ENCODE measurements around the gene KRT38.
"Not testable (repeated sequence)": the region's sequence is repeated elsewhere in the genome, so short reads cannot be mapped to it uniquely, and the experiment has no call there.

Gene KRT38

DNA sequence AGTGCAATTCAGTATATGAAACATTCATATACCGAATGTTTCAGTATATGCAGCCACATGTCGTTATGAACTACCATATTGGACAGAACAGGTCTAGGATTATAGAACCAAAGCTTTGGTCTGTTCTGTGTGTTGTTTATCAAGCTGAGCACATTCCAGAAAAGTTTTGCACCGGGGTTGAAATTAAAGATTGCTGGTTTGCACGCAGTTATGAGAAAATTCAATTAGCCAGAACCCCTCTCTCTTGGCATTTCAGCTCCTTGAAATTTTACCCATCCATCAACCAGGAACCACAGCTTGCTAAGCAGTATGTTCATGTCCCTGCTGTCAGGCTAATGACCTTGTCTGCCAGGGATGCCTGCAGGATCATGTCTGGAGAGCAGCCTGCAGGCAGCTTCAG lies 16.9 kb upstream of the KRT38 start:
- DNase-seq, result no peak

DNA sequence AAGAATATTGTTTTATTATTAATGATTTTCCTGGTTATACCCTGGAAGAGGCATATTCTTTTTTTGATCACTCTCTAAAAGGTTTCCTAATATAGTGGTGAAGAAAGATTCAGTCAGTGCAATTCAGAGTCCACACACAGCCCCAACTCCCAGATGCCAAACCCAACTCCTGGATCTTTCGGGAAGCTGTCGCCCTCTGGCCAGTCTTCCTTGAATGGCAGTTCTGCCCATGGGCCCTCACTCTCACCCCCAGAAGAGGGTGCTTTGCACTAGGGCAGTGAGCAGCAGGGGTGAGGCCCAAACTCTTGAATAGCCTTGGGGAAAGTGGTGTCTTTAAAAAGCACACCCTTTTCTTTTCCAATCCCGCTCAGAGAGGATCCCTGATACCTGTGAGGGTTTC lies 15.4 kb upstream of the KRT38 start:
- no peak for DNase-seq

DNA sequence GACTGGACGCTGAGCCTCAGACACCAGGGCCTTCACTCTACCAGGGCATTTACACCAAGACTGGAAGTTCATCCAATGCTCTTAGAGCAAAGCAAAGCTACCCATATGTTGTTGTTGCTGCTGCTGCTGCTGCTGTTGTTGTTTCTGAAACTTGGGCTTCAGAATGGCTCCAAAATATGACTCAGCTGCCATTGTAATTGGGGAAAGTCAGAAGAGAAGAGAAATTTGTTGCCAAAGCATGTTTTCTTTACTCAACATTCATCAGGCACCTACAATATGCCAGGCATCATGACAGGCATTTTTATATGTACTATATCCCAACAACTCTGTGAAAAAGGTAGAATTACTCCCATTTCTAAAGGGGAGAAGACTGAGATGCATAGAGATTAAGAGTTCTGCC lies 14.5 kb upstream of the KRT38 start:
- no peak for DNase-seq

DNA sequence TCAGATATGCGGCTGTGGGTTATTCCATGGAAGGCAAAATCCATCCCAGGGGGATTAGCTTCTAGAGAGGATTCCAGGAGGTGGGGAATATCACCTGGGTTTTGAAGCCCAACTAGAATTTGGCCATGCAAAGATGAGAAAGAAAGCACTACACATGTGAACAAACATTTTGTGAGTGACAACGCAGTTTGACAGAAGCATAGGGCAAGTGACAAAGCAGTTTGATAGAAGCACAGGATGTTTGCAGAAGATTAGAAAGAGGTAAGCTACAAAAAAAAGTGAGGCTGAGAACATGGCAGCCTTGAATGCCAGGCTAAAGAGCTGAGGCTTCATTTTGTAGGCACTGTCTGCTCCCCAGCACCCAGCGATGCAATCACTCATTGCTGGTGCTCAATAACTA lies 12.3 kb upstream of the KRT38 start:
- no peak for DNase-seq

DNA sequence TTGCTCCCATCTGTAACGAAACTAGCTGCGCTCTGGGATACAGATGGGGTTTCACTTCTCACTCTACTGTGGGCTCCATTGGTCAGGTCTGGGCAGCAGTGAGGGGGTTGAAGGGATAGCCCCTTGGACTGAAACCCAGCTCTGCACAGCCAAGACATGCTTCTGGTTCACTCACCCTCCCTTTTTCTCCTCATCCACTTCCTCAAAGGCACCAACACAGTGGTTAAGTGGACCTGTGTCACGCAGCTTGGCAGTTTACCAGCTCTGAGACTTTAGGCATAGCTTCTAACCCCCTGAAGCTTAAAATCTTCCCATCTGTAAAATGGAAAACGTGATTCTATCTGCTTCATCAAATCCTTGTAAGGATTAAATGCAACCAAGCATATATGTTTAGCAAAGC lies 11.5 kb upstream of the KRT38 start:
- DNase-seq, result no peak

DNA sequence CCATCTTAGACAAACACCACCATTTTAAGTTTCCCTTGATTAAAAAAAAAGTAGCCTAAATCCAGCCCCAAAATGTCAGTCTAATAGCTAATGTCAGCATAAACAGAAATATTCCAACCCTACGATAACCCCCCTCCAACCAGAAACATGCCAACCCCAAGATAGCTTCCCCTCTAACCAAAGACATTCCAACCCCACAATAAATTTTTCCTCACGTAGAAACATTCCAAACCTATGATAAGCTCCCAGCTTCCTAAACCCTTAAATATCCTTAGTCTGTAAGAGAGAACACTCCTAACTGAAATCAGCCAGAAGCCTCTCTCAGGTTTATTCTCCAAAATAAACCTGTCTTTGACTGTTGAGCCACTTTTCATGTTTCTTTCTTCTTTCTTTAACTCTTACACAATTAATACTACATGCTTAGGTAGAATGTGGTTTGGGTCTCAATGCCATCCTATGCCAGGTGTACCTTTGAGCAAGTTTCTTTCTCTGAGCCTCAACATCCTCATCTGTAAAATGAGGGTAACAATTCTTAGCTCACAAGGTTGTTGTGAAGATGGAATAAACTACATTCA lies 10.5 kb upstream of the KRT38 start:
- DNase-seq, result no peak

DNA sequence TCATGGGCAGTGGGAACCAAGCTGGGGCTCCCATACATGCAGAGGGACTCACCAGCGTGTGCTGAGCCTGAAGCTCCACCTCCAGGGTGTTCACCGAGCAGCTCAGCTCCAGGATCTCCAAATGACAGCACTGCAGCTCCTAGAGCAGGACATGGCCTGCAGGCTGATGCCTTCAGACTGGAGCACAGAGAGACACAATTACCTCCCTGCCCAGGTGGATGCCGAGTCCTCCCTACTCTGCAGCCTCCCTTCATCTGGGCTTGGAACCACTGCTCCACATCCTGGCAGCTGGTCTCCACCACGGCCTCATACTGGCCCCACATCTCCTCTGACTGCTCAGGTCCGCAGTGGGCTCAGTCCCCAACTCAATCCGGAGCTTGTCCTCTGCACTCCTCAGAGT lies 8.2 kb upstream of the KRT38 start:
- DNase-seq, result no peak

DNA sequence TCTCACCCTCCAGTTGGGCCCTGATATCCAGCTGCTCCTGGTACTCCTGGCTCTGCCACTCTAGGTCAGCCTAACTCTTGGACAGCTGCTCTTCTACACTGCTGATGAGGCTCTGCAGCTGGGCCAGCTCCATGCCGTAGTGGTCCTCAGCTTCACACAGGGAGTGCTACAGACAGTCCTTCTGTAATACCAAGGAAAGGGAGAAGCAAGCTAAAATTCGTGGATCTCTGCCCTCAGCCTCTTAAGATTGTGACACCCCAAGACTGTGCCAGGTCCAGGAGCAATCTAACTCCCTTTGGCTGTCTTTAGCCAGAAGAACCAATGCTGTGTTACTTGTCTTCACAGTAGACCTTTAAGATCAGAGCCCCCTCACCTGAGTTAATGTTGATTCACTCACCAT lies 7.7 kb upstream of the KRT38 start:
- DNase-seq, result no peak

DNA sequence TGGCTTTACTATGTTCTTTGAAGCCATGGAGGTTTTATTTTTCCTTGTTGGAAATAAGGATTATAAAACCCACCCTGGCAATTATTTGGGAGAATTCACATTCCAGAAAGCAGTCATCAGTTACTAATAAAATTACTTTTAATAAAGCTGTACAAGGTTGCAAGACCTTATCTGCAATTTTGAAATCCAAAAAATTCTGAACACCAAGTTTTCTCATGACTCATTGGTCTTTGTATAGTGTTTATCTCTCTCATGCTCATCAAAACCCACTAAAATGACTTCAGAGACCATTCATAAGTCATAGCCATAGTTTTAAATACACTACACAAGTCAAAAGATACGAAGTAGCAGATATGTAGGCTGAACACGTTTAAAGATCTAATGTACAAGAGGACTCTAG lies 6.0 kb upstream of the KRT38 start:
- no peak for DNase-seq

DNA sequence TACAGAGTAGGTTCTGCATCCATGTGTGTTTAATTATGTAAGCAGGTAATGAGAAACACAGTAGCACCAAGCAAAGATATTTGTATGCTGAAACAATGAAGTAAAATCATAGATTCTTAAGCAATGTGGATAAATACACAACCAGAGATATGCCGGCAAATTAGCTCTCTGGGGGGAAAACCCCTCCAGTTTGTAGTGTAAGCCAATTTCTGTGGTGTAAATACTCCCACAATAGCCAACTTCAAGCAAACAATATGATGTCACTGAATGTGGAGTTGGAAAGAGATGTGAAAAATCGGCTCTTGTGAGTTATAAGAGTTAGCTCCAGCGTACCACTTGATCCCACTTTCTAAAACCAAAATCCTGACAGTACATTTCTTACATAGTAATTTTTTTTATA lies 3.9 kb upstream of the KRT38 start:
- DNase-seq, result no peak

DNA sequence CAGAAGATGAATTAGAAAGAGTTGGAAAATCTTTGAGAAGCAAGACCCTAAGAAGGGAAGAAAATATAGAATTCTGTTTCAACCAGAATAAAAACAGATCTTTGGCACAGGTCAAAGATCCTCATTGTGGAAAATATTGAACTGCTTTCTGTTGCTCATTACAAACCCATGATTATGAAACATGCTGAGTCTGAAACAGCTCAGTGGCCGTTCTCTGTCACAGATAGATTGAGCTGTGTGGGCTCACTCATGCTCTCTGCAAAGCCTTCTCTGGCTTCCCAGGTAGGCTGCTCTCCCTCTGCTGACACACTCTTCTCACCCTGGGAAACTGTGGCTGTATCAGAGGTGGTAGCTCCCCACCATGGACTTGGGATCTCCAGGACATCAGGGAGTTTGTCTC lies 3.4 kb upstream of the KRT38 start:
- no peak for DNase-seq

DNA sequence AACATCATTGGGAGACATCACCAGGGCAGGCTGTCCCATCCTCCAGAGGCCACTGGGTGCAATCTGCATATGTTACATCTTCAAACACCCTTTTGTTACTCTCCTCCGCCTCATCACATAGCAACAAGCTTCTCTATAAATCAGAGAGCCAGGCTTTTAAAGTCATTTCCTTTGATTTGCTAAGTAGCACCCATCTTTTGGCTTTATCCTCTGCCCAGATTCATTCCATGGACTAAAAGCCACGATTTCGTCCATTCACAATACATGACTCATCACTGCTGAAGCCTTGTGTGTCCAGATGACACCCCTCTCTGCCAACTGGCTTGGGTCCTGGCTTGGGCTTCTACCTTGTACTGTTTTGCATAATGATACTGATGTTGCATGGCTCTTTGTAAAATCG lies 2.0 kb upstream of the KRT38 start:
- no peak for DNase-seq

DNA sequence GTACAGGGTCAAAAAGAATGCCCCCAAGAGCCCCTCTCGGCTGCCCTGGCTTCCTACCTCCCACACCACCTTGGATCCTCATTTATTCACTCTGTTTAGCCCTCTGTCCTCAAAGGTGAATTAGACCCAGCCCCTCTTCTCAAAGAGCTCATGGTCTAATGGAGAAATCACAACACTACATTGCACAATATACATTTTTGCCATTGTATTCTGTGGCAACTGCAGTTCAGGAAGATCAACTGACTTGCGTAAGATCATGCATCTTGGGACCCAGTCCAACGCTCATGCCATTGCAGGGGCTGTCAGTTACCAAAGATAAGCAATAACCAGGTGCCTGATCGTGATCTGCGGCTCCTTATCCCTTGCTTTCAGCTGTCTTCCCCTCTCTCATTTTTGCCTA lies 1.4 kb downstream of the KRT38 start:
- DNase-seq, result no peak

DNA sequence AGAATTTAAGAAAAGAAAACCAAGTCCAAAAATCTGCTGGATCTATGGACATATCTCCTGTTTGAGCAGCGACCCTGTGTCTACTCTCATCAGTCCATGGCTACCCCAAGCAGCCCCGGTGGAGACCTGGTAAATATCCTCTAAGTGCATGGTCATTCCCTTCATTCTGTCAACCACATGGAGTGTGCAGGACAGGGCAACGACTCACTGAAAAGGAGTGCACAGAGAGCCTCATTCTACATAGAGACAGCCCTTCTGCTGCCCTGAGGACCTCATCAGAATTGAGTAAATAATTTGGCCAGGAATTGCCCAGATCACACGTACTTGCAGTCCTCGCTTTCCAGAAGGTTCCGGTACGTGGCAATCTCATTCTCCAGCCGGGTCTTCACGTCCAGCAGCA lies 3.0 kb downstream of the KRT38 start:
- no peak for DNase-seq

DNA sequence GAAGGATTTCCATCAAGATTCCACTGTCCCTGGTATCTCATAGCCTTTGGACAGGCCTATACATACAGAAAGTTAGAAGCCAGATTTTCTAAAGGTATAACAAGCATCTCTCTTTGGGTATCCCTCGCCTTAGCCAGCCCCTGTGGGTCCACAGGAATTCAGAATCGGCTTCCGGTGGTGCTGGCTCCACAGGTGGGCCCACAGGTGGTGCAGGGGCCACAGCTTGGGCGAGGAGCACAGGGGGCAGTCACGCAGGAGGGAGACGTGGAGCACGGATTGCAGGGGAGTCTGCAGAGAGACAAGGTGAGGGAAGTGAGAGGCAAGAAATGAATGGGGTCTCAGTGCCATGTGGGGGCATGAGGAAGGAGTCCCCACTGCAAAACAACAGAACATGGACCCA lies 3.5 kb downstream of the KRT38 start:
- DNase-seq, result no peak

DNA sequence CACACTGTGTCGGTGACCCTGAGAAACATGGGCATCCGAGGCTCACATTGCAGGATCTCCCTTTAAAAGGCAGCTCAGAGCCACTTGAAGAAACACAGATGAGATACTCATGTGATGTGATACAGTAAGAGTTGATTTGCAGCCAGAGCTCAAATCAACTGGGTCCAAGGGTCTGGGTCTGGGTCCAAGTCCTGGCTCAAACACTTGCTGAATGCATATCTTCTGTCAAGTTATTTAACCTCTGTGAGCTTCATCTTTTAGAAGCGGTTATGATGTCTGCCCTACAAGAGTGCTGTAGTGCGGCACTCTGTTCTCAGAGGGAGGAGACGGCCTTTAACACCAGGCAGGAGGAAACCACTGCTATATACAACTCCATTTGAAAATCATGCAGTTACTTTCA lies 6.4 kb downstream of the KRT38 start:
- DNase-seq, result no peak

DNA sequence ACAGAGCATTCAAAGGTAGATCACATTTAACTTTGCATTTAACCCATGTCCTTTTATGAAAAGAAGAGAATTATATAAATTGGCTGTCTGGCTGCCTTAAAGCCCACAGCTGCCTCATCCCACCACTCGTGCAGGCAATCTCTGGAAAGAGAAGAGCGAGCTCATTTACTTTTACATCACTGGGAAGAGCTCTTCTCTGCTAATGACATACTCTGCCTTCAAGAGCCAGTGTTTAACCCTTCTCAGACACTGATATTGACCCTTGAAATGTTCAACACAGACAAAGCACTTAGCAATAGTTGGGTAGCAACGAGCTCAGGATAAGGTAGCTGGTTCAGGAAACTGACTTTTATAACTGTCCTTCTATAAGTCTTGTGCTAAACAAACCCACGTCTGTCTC lies 6.8 kb downstream of the KRT38 start:
- no peak for DNase-seq

DNA sequence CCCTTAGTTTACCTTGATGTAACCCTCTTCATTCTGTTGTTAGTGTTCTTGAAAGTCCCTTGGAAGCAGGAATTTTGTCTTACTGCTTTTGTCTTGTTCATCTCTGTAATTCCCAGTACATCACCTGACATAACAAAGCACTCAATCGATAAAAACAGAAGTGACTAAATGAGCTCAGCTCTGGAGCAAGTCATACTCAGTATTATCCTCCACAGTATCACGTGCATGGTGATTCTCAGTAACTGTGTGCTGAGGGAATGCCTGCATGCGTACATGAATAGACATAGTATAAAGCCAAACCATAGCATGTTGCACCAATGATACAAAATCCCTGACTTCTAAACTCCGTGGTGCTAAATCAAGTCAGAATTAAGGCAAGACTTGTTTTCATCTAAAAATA lies 7.2 kb downstream of the KRT38 start:
- DNase-seq, result no peak

DNA sequence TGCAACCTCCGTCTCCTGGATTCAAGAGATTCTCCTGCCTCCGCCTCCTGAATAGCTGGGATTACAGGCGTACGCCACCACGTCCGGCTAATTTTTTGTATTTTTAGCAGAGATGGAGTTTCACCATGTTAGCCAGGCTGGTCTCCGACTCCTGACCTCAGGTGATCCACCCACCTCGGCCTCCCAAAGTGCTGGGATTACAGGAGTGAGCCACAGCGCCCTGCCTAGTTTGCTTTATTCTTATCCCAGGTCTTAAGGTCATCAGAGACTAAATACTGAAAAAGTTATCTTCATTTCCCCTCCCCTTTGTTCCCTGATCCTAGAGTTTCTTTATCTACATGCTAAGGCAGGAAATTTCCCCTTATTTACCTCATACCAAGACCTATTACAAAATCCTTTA lies 10.4 kb downstream of the KRT38 start:
- not testable (repeated sequence) for DNase-seq

DNA sequence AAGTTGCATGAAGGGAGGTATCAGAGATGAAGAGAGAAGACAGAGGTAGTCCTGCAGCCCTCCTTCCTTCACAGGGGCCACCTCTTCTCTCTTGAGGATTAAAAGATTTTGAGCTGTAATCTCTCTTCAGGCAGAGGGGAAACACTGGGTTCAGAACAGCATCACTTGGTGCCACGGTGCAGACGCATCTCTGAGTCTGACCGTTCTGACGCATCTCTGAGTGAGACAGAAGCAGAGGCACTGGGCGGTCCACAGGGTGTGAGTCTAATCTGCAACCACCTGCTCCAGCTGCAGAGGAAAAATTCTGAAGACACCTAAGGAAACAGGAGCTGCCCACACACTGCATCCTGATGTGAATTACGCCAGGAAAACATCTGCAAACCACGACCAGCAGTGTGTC lies 11.1 kb downstream of the KRT38 start:
- no peak for DNase-seq

DNA sequence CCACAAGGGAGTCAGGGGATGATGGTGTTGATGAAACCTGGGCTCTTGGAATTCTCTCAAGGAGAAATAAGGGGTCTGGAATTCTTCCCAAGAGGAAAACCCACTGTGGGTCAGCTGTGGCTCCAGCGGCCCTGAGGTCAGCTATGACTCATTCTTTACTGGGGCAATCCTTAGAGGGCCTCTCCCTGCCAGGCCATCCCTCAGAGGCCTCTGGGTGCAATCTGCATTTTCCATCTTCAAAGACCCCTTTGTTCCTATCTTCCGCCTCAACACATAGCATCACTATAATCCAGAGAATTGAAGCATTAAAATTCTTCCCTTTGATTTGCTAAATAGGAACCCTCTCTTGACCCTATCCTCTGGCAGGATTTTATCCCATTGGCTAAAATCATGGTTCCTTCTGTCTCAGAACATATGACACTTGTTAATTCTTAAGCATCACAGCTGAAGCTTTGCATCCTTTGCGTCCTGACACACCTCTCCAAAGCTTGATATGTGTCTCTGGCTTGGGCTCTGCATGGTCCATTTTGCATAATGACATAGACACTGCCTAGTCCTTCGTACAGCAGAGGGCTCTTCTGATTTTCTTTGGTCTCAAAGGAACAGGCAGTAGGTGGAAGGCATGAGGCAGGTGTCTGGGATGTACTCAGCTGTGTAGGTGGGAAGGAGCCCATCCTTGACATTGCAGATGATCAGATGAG lies 12.0 kb downstream of the KRT38 start:
- DNase-seq, result no peak

DNA sequence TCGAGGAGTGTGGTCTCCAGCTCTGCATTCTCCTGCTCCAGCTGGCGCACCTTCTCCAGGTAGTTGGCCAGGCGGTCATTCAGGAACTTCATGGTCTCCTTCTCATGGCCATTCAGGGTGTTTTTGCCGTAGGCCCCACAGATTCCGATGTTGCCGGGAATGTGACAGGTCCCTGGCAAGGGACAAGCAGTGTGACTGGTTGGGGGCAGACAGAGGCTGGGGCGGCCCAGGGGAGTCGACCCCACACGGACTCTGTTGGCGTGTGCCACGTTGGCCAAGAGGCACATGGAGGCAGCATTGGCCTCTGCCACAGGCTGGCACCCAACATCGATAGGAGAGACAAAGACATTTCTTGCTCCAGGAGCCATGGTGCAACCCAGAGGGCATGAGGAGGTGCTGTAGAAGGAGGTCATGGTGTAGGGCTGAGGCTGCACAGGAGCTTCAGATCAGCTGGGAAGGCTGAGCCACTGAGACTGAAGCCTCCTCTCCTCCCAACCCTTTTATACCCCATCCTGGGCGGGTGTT lies 16.6 kb downstream of the KRT38 start, which contains the start of gene KRT37:
Gene KRT37 (minus strand): TSS at position 475 of the 525 bp plus-strand sequence. CDS start 62 bp downstream, at position 413.
- no peak for DNase-seq

DNA sequence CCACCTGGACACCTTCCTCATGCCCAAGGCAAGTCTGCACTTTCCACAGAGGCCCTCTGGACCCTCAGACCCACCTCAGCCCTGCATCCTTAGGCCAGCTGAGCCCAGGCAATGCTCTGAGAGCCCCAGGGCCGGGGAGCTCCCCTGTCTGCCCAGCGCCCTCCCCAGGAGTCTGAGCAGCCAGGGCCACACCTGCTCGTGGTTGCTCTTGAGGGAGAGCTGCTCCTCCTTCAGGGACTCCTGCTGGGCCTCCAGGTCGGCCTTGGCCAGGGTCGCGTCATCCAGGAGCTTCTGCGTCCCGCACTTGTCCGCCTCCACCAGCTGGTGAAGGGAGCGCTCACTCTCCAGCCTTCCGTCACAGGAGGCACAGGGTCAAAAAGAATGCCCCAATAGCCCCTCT lies 18.2 kb downstream of the KRT38 start:
- DNase-seq, result not testable (repeated sequence)

DNA sequence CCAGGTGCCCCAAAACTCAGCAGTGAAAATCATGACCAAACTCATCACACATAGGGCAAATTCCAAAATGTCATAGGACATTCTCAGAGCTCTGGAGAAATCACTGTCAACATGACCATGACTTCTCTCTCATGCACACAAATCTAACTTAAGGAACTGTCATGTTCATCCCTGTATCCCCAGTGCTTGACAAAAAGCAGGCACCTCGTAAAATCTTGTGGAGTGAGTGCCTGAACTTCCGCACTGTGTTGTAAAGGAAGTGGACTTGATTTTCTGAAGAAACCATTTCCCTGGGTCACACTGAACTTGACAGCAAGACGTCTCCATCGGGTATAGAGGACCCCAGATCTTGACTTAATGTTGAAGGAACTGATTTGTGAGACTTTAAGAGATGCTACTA lies 19.2 kb downstream of the KRT38 start:
- DNase-seq, result no peak

DNA sequence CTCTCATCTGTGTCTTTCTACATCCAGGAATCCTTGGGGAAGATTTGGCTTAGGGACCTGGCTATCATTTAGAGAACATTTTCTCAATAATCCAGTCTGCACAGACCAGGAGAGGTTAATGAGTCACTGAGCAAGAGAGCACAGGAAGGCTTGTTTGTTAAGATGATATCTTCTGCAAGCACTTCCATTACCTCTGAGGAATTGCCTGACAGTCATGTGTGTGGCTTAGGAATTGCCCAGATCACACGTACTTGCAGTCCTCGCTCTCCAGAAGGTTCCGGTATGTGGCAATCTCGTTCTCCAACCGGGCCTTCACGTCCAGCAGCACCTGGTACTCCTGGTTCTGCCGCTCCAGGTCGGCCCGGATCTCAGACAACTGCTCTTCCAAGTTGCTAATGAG lies 19.7 kb downstream of the KRT38 start:
- no peak for DNase-seq
